HG02973 (cell line): ENCODE measurements around the gene ADAMTSL2.

ENCODE experiments used
- ATAC-seq: cut with Tn5 transposase; IDR thresholded peaks from one replicate; pipeline ENCODE4 v1.9.1; 2021; ENCODE audit warnings: moderate library complexity; ENCODE audit not compliant: unreplicated experiment

Gene ADAMTSL2

DNA sequence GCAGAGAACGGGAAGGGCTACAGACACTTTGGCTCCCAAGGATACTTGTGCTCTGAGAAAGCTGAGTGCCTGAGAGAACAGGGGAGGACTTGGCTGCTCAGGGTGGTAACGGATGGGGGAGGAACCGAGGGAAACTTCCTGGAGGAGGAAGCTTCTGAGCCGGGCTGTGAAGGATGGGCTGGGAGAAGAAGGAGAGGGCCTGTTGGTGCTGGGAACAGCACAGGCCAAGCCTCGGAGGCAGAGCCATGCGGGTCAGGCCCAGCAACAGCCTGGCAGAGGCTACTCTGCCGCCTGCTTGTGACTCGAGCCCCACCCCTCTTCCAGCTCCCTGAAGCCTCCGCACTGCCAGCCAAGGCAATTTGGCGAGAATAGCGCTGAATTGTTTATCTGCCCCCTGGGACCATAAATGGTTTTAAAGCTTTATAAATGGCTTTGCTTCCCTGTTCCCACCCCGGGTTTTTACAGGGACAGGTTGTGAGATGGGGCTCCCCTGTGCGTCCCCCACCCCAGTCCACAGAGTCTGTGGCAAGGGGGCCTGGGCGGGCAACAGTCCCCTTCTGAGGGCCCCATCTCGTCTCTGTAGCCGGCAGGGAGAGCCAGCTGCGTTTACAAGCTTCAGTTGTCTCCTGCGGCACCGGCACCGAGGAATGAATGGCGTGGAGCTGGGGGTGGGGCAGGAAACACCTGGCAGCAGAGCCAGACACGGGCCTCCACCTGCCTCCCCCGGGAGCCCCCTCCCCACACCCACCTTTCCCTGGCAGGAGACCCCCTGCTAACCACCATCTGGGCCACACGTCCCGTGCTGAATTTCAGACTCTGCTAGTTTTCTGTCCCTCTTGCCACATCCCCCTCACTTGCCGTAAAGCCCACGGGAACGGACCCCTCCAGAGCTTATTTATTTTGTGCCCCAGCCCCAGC, 50.3 kb downstream of the ADAMTSL2 start:
- ATAC-seq = no peak

DNA sequence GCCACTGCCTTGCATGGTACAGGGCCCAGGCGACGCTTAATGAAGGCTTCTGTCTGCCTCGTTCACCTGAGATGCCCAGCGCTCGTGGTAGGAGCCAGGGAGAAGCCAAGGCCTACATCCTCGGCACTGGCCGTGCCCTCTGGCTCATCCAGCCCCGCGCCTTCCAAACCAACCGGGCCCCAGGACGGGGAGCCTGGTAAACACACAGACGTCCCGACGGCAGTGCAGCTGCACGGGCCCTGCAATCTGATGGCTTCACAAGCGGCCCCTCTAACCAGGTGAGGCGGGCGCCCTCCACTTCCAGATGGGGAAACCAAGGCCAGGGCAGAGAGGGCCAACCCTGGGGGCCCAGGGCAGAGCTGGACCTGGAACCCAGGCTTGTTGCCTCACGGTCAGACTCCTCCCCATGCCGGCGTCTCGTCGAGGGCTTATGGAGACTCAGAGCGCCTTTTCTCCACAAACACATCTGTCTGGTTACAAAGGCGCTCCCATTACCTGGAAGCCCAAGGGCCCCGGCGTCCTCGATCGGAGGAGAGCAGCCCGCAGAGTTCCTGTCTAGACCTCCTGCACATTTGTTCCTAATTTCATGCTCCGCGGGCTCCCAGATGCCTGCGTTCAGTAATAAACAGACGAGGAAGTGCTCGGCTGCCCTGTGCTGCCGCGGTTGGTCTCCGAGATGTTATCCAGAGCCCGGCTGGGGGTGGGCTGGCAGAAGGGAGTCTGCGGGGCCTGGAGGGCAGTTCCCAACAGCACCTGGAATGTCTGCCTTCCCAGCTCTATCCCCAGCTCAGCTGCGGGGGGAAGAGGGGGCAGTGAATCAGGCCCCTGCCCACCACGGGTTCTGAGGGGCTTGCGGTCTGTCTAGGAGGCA, 51.2 kb downstream of the ADAMTSL2 start:
- no peak for ATAC-seq

DNA sequence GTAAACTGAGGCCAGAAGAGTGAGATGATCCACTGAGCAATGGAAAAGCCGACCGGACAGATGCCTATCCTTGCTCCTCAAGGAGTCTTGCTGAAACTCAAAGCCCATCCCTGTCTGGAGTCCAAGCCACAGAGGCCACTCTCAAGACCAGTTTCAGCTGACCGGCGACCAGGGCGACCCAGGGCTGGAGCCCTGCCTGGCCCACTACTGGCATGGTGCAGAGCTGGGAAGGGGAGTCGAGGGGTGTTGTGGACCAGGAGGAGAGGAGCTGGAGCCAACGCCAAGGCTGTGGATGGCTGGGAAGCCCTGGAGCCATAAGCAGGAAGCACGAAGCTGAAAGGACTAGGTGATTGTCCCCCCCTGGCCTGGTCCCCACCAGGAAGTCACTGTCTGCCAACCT, 52.5 kb downstream of the ADAMTSL2 start:
- ATAC-seq = no peak

GRCh38 chr9:133587466-133587865, 53.0 kb downstream of the ADAMTSL2 start:
- no peak for ATAC-seq

DNA sequence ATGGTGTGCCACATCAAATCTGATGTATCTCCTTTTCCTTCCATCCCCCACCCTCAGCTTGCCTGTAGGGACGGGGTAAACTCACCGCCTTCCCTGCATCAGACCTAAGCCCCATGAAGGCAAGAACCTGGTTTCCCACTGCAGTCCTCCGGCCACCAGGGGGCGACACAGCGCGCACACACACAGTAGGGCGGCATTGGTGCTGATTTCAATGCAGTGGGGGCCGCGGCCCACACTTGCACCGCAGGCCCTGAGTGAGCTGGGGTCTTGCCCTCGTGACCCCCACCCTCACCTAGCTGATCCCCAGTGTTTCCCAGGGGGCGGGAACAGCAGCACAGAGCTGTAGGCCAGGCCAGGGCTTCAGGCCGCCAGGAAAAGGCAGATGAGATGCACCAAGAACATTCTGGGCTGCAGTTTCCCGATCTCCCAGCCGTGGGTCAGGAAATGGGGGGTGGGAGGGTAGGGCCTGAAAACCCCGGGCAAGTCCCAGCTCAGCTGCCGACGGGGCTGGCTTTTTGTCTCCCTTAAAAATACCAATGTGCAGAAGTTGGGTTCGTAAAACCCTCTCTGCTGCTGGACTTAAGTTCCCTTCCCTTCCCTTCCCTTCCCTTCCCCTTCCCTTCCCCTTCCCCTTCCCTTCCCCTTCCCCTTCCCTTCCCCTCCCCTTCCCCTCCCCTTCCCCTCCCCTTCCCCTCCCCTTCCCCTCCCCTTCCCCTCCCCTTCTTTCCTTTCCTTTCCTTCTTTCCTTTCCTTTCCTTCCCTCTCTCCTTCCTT, 55.1 kb downstream of the ADAMTSL2 start:
- ATAC-seq = no peak

DNA sequence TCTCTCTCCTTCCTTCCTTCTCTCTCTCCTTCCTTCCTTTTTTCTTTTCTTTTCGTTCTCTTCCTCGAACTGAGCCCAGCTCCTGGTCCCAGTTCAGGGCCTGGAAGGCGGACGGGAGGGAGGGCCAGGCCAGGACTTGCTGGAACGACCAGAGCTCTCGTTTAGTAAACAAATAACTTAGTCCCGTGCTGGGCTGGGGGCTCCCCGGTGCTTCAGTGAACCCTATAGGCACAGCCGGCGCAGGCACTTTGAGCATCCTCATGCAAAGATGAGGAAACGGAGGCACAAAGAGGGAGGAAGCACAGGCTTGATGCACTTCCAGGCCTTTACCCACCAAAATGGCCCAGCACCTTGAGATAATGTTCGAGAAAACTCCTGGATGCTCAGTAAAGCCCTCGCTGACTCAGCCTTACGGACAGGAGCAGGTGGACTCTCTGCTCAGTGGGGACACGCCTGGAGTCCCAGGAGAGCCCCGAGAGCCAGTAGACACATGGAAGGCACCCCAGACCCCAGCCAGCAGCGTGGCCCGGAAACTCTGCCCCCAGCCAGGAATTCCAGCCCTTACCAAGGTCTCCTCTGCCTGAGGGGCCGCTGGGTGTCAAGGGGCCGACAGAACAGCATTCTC, 55.8 kb downstream of the ADAMTSL2 start:
- no peak for ATAC-seq

DNA sequence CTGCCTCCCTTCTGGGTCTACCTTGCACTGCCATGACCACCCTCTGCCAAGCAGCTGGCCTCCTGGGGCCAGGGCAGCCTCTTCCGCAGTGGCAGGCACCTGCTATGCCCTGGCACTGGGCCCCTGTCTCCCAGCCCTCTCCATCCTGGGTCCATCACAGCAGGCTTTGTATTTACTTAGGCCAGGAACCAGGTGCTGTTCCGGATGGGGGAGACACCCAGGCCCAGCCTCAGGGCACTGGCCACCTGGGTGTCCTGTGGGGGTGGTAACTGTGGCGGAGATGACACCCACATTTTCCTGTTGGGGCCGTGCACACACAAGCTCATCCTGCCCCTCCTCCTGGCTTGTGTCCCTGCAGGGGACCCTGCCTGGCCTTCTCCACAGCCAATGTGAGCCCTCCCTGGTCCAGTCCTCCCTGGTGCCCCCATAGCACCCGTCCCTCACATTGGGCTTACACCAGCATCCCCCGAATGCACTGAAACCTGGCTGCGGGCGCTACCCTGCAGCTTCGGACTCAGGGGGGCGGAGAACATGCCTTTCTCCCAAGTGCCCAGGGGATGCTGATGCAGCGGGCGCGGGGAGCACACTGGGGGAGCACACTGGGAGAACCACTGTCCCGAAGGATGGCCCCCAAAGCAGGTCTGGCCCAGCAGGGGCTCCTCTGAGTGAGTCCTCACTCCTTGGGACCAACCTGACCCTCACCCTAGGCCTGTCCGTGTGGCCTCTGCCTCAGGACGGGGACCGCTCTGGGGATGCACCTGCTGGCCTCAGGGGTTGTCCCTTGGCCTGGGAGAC, 56.8 kb downstream of the ADAMTSL2 start:
- no peak for ATAC-seq

DNA sequence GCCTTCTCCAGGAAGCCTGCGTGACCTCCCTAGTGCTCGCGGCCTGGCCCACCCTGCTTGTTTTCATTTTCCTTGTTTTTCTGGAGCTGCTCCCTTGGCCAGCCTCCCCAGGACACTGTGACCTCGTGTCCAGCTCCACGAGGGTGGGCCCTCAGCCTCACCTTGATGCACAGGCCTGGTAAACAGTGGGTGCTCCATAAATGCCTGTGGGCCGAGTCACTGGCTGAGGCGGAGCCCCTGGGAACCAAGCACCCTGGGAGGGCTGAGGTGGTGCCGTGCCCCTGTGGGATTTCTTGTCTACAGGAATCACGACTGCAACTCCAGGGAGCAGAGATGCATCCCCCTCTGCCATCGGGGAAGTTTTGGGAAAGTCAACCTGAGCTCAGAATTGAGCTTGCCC, 57.5 kb downstream of the ADAMTSL2 start:
- no peak for ATAC-seq

- no peak for ATAC-seq
Observed at GRCh38 chr9:133592731-133593409, 58.4 kb downstream of the ADAMTSL2 start.

DNA sequence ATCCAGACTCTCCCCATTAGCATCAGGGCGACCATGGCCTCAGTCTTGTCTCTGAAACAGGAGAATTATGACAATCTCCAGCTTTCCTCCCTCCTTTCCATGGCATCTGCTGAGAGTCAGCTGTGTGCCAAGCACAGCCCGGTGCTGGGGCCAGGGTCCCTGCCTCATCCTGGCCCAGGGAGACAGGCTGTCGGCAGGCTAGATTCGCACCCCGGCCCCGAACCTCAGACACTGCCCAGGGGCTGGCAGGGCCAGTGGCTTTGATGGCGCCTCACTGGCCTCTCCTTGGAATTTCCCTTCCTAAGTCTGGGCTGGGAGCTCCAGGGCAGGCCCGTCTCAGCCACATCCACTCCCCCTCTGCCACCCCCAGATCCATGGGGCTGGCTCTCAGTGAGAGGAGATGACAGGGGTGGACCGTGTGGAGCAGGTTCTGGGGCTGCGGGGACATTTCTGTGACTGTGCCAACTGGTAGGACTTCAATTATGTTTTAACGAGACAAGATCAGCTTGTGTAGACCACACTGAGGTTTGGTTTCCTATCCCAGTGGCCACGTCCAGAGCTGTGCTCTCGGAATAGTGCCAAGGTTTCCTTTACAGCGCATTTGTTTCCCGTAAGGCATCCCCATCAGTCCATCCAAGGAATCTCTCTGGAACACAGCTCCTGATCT, 59.2 kb downstream of the ADAMTSL2 start:
- no peak for ATAC-seq

- ATAC-seq = no peak
Observed at GRCh38 chr9:133594310-133594709, 59.8 kb downstream of the ADAMTSL2 start.

DNA sequence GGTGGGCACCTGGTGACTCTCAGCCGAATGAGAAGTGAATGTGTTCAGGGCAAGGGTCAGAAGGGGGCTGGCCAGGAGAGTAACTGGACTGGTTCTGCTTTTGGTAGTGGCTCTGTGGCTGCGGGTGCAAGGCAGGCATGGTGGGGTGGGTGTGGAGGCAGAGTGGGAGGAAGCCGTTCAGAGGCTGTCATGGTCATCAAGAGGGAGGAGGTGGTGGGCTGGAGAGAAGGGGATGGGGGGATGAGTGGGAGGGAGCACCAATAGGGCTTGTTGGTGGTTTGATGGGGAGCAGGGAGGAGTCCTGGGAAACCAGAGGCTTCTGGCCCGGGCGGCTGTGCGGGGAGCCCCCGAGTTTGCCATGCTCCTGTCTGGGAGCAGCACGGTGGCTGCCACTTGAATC, 61.4 kb downstream of the ADAMTSL2 start:
- no peak for ATAC-seq

GRCh38 chr9:133597316-133597957, 62.9 kb downstream of the ADAMTSL2 start:
- no peak for ATAC-seq

DNA sequence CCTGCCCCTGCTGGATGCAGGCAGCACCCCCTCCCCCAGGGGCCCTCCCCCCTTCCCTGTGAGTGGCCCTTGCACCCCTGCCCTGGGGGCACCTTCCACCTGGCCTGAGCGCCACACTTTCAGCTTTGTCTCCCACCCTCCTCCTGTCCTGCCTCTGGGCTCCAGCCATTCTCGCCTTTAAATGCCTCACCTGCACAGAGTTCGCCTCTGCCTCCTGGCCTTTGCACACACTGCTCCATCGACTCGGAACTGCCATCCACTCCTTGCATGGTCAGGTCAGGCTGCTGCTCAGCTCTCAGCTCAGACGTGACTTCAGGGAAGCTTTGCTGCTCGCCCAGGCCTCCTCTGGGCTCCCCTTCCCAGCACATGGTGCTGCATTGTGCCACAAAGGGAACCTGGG, 64.5 kb downstream of the ADAMTSL2 start:
- ATAC-seq = no peak

GRCh38 chr9:133599470-133600173, 65.1 kb downstream of the ADAMTSL2 start:
- no peak for ATAC-seq

DNA sequence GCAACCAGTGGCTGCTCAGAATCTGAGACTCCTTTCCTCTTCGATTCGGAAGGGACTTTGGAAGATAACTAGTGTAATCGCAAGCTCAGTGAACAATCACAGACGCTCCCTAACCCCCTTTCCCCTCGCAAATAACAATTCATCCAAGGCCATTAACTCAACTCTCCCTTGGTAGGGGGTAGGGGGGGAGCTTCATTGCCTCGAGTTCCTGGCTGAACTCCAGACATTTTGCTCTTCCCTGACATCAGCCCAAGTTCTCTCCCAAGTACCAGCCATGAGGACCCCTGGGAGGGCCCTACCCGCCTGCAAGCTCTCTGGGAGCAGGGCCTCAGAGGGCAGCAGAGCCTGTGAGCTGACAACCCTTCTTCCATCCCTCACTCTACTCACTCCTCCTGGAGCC, 66.2 kb downstream of the ADAMTSL2 start:
- ATAC-seq = no peak

- ATAC-seq = no peak
Observed at GRCh38 chr9:133601746-133602145, 67.2 kb downstream of the ADAMTSL2 start.

DNA sequence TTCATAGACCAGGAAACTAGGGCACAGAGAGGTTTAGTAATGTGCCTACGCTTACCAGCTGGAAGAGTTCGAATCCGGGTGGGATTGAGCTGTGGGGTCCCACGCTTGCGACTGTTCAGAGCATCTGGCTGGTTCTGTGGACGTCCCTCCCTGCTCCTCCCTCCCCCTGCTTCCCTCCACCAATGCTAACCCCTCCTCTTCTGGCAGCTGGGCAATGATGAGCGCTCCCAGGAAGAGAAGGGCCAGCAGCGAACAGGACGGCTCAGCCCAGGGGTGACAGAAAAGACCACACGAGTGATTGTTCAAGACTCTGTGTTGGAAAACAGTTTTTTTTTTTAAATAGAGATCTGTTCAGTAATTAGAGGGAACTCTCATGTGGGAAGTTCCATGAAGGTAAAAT, 67.8 kb downstream of the ADAMTSL2 start:
- no peak for ATAC-seq
